Measurements from ENCODE around the gene HSD17B14. TPM values are rescaled to one million over a fixed set of nuclear protein-coding genes. Genes with fewer than 3 reads are reported as not detected.

The HSD17B14 gene
- total RNA-seq, 1 donor from 2014 or later, result 65.6 TPM

DNA sequence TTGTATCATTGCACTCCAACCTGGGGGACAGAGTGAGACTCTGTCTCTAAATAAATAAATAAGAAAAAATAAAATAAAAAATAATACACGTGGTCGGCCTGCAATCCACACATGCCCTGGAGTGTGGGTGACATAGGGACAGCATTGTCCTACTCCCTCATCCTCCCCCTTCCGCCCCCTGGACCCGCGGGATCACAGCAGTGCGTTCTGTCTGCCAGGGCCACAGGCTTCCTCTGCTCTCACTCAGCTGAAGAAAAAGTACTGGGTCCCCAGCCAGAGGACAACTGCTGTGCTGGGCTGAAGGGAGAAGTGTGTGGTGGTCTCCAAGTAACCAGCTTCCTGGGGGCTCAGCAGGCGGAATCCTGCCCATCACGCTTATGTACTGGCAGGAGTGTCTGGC is 31.8 kb downstream of the HSD17B14 start:
- peaks cover 15% of the 10 kb centered on the region for H3K27me3 Mint-ChIP-seq (ENCODE audit: unreplicated experiment)
- peak overlapping the region; percentile 26 for H3K4me3 Mint-ChIP-seq (ENCODE audit: unreplicated experiment)
- H3K27ac Mint-ChIP-seq (ENCODE audit: unreplicated experiment), result no peak overlapping the region
- peaks cover 9% of the 10 kb centered on the region for H3K36me3 Mint-ChIP-seq (ENCODE audit: low read depth, unreplicated experiment)
- no peaks in the 10 kb centered on the region for H3K9me3 Mint-ChIP-seq (ENCODE audit: unreplicated experiment)
- DNase-seq (ENCODE audit: low spot score), result no peak
- TF ChIP-seq, protein P1, sequence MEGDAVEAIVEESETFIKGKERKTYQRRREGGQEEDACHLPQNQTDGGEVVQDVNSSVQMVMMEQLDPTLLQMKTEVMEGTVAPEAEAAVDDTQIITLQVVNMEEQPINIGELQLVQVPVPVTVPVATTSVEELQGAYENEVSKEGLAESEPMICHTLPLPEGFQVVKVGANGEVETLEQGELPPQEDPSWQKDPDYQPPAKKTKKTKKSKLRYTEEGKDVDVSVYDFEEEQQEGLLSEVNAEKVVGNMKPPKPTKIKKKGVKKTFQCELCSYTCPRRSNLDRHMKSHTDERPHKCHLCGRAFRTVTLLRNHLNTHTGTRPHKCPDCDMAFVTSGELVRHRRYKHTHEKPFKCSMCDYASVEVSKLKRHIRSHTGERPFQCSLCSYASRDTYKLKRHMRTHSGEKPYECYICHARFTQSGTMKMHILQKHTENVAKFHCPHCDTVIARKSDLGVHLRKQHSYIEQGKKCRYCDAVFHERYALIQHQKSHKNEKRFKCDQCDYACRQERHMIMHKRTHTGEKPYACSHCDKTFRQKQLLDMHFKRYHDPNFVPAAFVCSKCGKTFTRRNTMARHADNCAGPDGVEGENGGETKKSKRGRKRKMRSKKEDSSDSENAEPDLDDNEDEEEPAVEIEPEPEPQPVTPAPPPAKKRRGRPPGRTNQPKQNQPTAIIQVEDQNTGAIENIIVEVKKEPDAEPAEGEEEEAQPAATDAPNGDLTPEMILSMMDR (IDR thresholded peaks at IDR 0.05; ENCODE audit: unreplicated experiment), result no peak
- H3K4me1 Mint-ChIP-seq (ENCODE audit: unreplicated experiment), result peaks cover 5% of the 10 kb centered on the region

DNA sequence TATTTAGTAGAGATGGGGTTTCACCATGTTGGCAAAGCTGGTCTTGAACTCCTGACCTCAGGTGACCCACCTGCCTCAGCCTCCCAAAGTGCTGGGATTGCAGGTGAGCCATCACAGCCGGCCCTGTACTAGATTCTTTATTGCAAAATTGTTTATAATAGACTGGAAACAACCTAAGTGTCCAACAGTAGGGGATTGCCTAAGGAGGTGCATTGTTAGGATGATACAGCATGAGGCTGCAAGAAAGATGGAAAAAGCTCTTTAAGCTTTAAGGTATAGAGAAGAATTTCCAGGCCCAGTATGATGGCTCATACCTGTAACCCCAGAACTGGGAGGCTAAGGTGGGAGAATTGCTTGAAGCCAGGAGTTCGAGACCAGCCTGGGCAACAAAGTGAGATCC is 33.7 kb downstream of the HSD17B14 start:
- peaks cover 5% of the 10 kb centered on the region for H3K4me1 Mint-ChIP-seq (ENCODE audit: unreplicated experiment)
- TF ChIP-seq, protein P1 (IDR thresholded peaks at IDR 0.05; ENCODE audit: unreplicated experiment), result no peak
- H3K9me3 Mint-ChIP-seq (ENCODE audit: unreplicated experiment), result no peaks in the 10 kb centered on the region
- H3K27me3 Mint-ChIP-seq (ENCODE audit: unreplicated experiment), result peaks cover 17% of the 10 kb centered on the region
- no peak overlapping the region for H3K4me3 Mint-ChIP-seq (ENCODE audit: unreplicated experiment)
- H3K27ac Mint-ChIP-seq (ENCODE audit: unreplicated experiment), result no peak overlapping the region
- peaks cover 3% of the 10 kb centered on the region for H3K36me3 Mint-ChIP-seq (ENCODE audit: low read depth, unreplicated experiment)
- DNase-seq (ENCODE audit: low spot score), result no peak

DNA sequence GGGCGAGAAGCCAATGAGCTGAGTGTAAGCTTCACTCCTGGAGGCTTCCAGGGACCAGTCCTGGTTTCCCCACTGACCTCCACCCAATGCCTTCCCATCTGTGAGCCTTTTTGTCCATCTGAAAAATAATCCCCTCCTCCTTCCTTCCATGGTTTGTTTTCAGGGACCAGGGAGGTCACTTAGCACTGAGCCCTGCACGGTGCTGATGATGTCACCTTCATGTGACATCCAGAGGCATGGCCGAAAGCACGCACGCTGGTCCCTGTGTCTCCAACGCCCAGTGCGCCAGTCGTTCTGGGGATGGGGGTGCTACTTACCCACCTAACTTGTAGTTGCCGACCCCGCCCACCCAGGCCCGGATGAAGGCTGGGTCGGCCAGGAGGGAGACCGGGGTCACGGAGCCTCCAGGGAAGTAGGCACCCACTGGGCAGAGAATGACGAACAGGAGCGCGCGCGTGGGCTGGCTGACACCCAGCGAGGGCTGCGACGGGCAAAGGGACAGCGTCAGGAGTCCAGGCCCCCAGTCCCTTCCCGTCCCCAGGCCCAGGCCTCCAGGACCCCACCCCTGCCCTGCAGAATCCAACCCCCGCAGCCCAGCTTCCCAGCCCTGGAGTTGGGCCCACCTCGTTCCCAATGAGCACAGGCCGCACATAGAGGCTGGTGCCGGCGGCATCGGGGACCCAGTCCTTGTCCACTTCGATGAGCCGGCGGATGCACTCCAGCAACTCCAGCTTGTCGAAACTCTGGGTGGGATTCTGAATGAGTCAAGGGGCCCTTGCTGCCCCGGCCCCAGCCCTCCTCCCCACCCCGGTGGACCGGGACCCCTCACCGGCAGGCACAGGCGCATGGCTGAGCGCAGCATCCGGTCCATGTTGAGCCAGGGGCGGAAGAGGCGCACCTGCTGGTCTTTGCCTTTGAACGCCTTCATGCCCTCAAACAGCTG is 36.7 kb downstream of the HSD17B14 start:
- Mint-ChIP-seq H3K36me3 (ENCODE audit: low read depth, unreplicated experiment) (peaks cover 3% of the 10 kb centered on the region), H3K4me3 (ENCODE audit: unreplicated experiment) (no peak overlapping the region), H3K27me3 (ENCODE audit: unreplicated experiment) (peaks cover 9% of the 10 kb centered on the region), H3K9me3 (ENCODE audit: unreplicated experiment) (no peaks in the 10 kb centered on the region), H3K27ac (ENCODE audit: unreplicated experiment) (no peak overlapping the region), H3K4me1 (ENCODE audit: unreplicated experiment) (peaks cover 2% of the 10 kb centered on the region)
- TF ChIP-seq, protein P1 (IDR thresholded peaks at IDR 0.05; ENCODE audit: unreplicated experiment), result no peak
- no peak for DNase-seq (ENCODE audit: low spot score)

DNA sequence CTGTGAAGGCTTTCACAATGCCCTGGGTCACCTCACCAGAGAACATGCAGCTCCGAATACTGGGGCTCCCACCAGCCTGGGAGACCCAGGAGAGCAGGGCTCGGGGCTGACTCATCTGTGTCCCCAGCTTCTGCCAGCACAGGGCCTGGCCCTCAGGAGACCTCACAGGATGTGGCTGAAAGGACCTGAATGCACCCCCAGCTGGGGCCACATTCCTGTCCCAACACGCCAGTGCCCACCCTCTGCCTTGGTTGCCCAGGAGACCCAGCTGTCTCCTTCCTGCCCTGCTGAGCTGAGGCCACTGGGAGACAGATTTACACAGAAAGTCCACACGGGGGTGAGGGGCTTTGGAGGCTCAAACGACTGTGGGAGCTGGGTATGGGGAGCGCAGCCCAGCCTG is 37.4 kb downstream of the HSD17B14 start:
- peaks cover 3% of the 10 kb centered on the region for H3K36me3 Mint-ChIP-seq (ENCODE audit: low read depth, unreplicated experiment)
- peaks cover 2% of the 10 kb centered on the region for H3K4me1 Mint-ChIP-seq (ENCODE audit: unreplicated experiment)
- no peak for DNase-seq (ENCODE audit: low spot score)
- no peaks in the 10 kb centered on the region for H3K9me3 Mint-ChIP-seq (ENCODE audit: unreplicated experiment)
- H3K27me3 Mint-ChIP-seq (ENCODE audit: unreplicated experiment), result peaks cover 9% of the 10 kb centered on the region
- H3K4me3 Mint-ChIP-seq (ENCODE audit: unreplicated experiment), result no peak overlapping the region
- no peak overlapping the region for H3K27ac Mint-ChIP-seq (ENCODE audit: unreplicated experiment)
- TF ChIP-seq, protein P1 (IDR thresholded peaks at IDR 0.05; ENCODE audit: unreplicated experiment), result no peak

- no peak overlapping the region for H3K27ac Mint-ChIP-seq (ENCODE audit: unreplicated experiment)
- no peak for DNase-seq (ENCODE audit: low spot score)
- TF ChIP-seq, protein P1 (IDR thresholded peaks at IDR 0.05; ENCODE audit: unreplicated experiment), result no peak
These were observed 39.2 kb downstream of the HSD17B14 start for GRCh38 chr19:48797103-48797502.

More at GRCh38 chr19:48797103-48797502, 39.2 kb downstream of the HSD17B14 start:
- Mint-ChIP-seq H3K9me3 (ENCODE audit: unreplicated experiment) (no peaks in the 10 kb centered on the region), H3K27me3 (ENCODE audit: unreplicated experiment) (peaks cover 6% of the 10 kb centered on the region), H3K36me3 (ENCODE audit: low read depth, unreplicated experiment) (peaks cover 3% of the 10 kb centered on the region), H3K4me1 (ENCODE audit: unreplicated experiment) (peaks cover 2% of the 10 kb centered on the region), H3K4me3 (ENCODE audit: unreplicated experiment) (no peak overlapping the region)

Measured in endothelial cell (in vitro differentiated cells).